ENCODE results near the gene TGFB1I1. TPM values are rescaled to one million over a fixed set of nuclear protein-coding genes. Genes with fewer than 3 reads are reported as not detected.
A peak's percentile ranks its signal among the peaks of the same experiment; 100 is the strongest.

Gene TGFB1I1
- total RNA-seq = 124 to 224 TPM (median 221 TPM) in 3 replicates
- long read RNA-seq, transcript TGFB1I1-201 (11 exons, 1,773 nt) = minor isoform, 11 of 480 reads
- long read RNA-seq, transcript TGFB1I1-203 (11 exons, 1,898 nt) = major isoform, 368 of 480 reads
- long read RNA-seq, transcript TGFB1I1-214 (10 exons, 1,770 nt) = minor isoform, 44 of 480 reads
- long read RNA-seq, partial matches to known transcripts = 26 of 480 reads
- long read RNA-seq, other reads (novel, unspliced or antisense) = 31 of 480 reads

GRCh38 chr16:31471875-31472708, at the start of gene TGFB1I1:
Gene TGFB1I1, plus strand, starts transcription at chr16:31472152. Its CDS starts 37 bp downstream, at chr16:31472189.
- Mint-ChIP-seq H3K9me3 (ENCODE audit: low read depth) (no peaks in the 10 kb centered on the region), H3K36me3 (ENCODE audit: low read depth) (peaks cover 27% of the 10 kb centered on the region), H3K27ac (ENCODE audit: unreplicated experiment) (peak within 1 kb of the TSS; percentile 94), H3K4me3 (ENCODE audit: unreplicated experiment) (peak within 1 kb of the TSS; percentile 89), H3K27me3 (ENCODE audit: low read depth) (no peaks in the 10 kb centered on the region), H3K4me1 (ENCODE audit: low read depth) (peaks cover 52% of the 10 kb centered on the region)
- no peak for DNase-seq (ENCODE audit: low spot score)
- TF ChIP-seq CTCF (IDR thresholded peaks at IDR 0.05) = no peak

GRCh38 chr16:31423241-31423640, 48.7 kb upstream of the TGFB1I1 start:
- peaks cover 43% of the 10 kb centered on the region for H3K27me3 Mint-ChIP-seq (ENCODE audit: low read depth)
- no peaks in the 10 kb centered on the region for H3K36me3 Mint-ChIP-seq (ENCODE audit: low read depth)
- no peak overlapping the region for H3K27ac Mint-ChIP-seq (ENCODE audit: unreplicated experiment)
- no peak overlapping the region for H3K4me3 Mint-ChIP-seq (ENCODE audit: unreplicated experiment)
- peaks cover 1% of the 10 kb centered on the region for H3K9me3 Mint-ChIP-seq (ENCODE audit: low read depth)
- no peaks in the 10 kb centered on the region for H3K4me1 Mint-ChIP-seq (ENCODE audit: low read depth)
- no peak for TF ChIP-seq CTCF (IDR thresholded peaks at IDR 0.05)
- DNase-seq (ENCODE audit: low spot score) = peak; percentile 20

- no peak for TF ChIP-seq CTCF (IDR thresholded peaks at IDR 0.05)
- no peaks in the 10 kb centered on the region for H3K36me3 Mint-ChIP-seq (ENCODE audit: low read depth)
- H3K9me3 Mint-ChIP-seq (ENCODE audit: low read depth) = no peaks in the 10 kb centered on the region
- H3K27me3 Mint-ChIP-seq (ENCODE audit: low read depth) = peaks cover 47% of the 10 kb centered on the region
- DNase-seq (ENCODE audit: low spot score) = peak; percentile 67
- H3K4me1 Mint-ChIP-seq (ENCODE audit: low read depth) = no peaks in the 10 kb centered on the region
- no peak overlapping the region for H3K27ac Mint-ChIP-seq (ENCODE audit: unreplicated experiment)
- H3K4me3 Mint-ChIP-seq (ENCODE audit: unreplicated experiment) = no peak overlapping the region
These were observed 48.2 kb upstream of the TGFB1I1 start for GRCh38 chr16:31423801-31424200.

GRCh38 chr16:31427441-31428278, 44.3 kb upstream of the TGFB1I1 start:
- Mint-ChIP-seq H3K27me3 (ENCODE audit: low read depth) (peaks cover 47% of the 10 kb centered on the region), H3K27ac (ENCODE audit: unreplicated experiment) (no peak overlapping the region), H3K36me3 (ENCODE audit: low read depth) (no peaks in the 10 kb centered on the region), H3K4me3 (ENCODE audit: unreplicated experiment) (no peak overlapping the region), H3K4me1 (ENCODE audit: low read depth) (no peaks in the 10 kb centered on the region), H3K9me3 (ENCODE audit: low read depth) (no peaks in the 10 kb centered on the region)
- no peak for TF ChIP-seq CTCF (IDR thresholded peaks at IDR 0.05)
- peak; percentile 94 for DNase-seq (ENCODE audit: low spot score)

- Mint-ChIP-seq H3K4me3 (ENCODE audit: unreplicated experiment) (no peak within 1 kb of the TSS), H3K4me1 (ENCODE audit: low read depth) (no peaks in the 10 kb centered on the region), H3K36me3 (ENCODE audit: low read depth) (no peaks in the 10 kb centered on the region), H3K27me3 (ENCODE audit: low read depth) (peaks cover 44% of the 10 kb centered on the region), H3K9me3 (ENCODE audit: low read depth) (no peaks in the 10 kb centered on the region), H3K27ac (ENCODE audit: unreplicated experiment) (no peak within 1 kb of the TSS)
- DNase-seq (ENCODE audit: low spot score) = no peak
- no peak for TF ChIP-seq CTCF (IDR thresholded peaks at IDR 0.05)
These were observed 43.7 kb upstream of the TGFB1I1 start, which contains the start of gene COX6A2 for GRCh38 chr16:31428279-31428597. Gene COX6A2, minus strand, starts transcription at chr16:31428360. Its CDS starts 35 bp downstream, at chr16:31428325.
